ENCODE data around the gene ADGRB3. TPM values are rescaled to one million over a fixed set of nuclear protein-coding genes. Genes with fewer than 3 reads are reported as not detected.

ADGRB3 gene
- total RNA-seq, 1 donor from 2014 or later = 8.9 TPM

- Mint-ChIP-seq H3K27me3 (ENCODE audit: unreplicated experiment) (peaks cover 6% of the 10 kb centered on the region), H3K36me3 (ENCODE audit: unreplicated experiment) (no peaks in the 10 kb centered on the region), H3K4me3 (ENCODE audit: unreplicated experiment) (no peak overlapping the region), H3K4me1 (ENCODE audit: unreplicated experiment) (peaks cover 2% of the 10 kb centered on the region), H3K27ac (ENCODE audit: unreplicated experiment) (no peak overlapping the region), H3K9me3 (ENCODE audit: unreplicated experiment) (no peaks in the 10 kb centered on the region)
- no peak for TF ChIP-seq CTCF (IDR thresholded peaks at IDR 0.05)
- DNase-seq (ENCODE audit: extremely low spot score, unreplicated experiment) = no peak
Measured at GRCh38 chr6:69370763-69371162, 735.7 kb downstream of the ADGRB3 start.

GRCh38 chr6:69378326-69378725, 743.2 kb downstream of the ADGRB3 start:
- Mint-ChIP-seq H3K27me3 (ENCODE audit: unreplicated experiment) (peaks cover 6% of the 10 kb centered on the region), H3K36me3 (ENCODE audit: unreplicated experiment) (no peaks in the 10 kb centered on the region), H3K27ac (ENCODE audit: unreplicated experiment) (no peak overlapping the region), H3K4me3 (ENCODE audit: unreplicated experiment) (no peak overlapping the region), H3K9me3 (ENCODE audit: unreplicated experiment) (no peaks in the 10 kb centered on the region), H3K4me1 (ENCODE audit: unreplicated experiment) (no peaks in the 10 kb centered on the region)
- DNase-seq (ENCODE audit: extremely low spot score, unreplicated experiment) = no peak
- no peak for TF ChIP-seq CTCF (IDR thresholded peaks at IDR 0.05)

GRCh38 chr6:69379518-69379917, 744.4 kb downstream of the ADGRB3 start:
- no peak for TF ChIP-seq CTCF (IDR thresholded peaks at IDR 0.05)
- Mint-ChIP-seq H3K4me1 (ENCODE audit: unreplicated experiment) (no peaks in the 10 kb centered on the region), H3K36me3 (ENCODE audit: unreplicated experiment) (no peaks in the 10 kb centered on the region), H3K27ac (ENCODE audit: unreplicated experiment) (no peak overlapping the region), H3K27me3 (ENCODE audit: unreplicated experiment) (peaks cover 6% of the 10 kb centered on the region), H3K9me3 (ENCODE audit: unreplicated experiment) (no peaks in the 10 kb centered on the region), H3K4me3 (ENCODE audit: unreplicated experiment) (no peak overlapping the region)
- DNase-seq (ENCODE audit: extremely low spot score, unreplicated experiment) = no peak

GRCh38 chr6:69383627-69384026, 748.5 kb downstream of the ADGRB3 start:
- H3K4me1 Mint-ChIP-seq (ENCODE audit: unreplicated experiment) = no peaks in the 10 kb centered on the region
- no peak for DNase-seq (ENCODE audit: extremely low spot score, unreplicated experiment)
- no peak overlapping the region for H3K27ac Mint-ChIP-seq (ENCODE audit: unreplicated experiment)
- peaks cover 1% of the 10 kb centered on the region for H3K36me3 Mint-ChIP-seq (ENCODE audit: unreplicated experiment)
- H3K4me3 Mint-ChIP-seq (ENCODE audit: unreplicated experiment) = no peak overlapping the region
- H3K9me3 Mint-ChIP-seq (ENCODE audit: unreplicated experiment) = no peaks in the 10 kb centered on the region
- TF ChIP-seq CTCF (IDR thresholded peaks at IDR 0.05) = no peak
- H3K27me3 Mint-ChIP-seq (ENCODE audit: unreplicated experiment) = peaks cover 9% of the 10 kb centered on the region

GRCh38 chr6:69386426-69386825, 751.3 kb downstream of the ADGRB3 start:
- Mint-ChIP-seq H3K27ac (ENCODE audit: unreplicated experiment) (no peak overlapping the region), H3K27me3 (ENCODE audit: unreplicated experiment) (peaks cover 9% of the 10 kb centered on the region), H3K36me3 (ENCODE audit: unreplicated experiment) (peaks cover 2% of the 10 kb centered on the region)

More at GRCh38 chr6:69386426-69386825, 751.3 kb downstream of the ADGRB3 start:
- Mint-ChIP-seq H3K9me3 (ENCODE audit: unreplicated experiment) (no peaks in the 10 kb centered on the region), H3K4me3 (ENCODE audit: unreplicated experiment) (no peak overlapping the region), H3K4me1 (ENCODE audit: unreplicated experiment) (no peaks in the 10 kb centered on the region)
- no peak for DNase-seq (ENCODE audit: extremely low spot score, unreplicated experiment)
- no peak for TF ChIP-seq CTCF (IDR thresholded peaks at IDR 0.05)

Data from osteocyte (in vitro differentiated cells).